H9 (cell line): ENCODE data around the gene LPAR2. TPM values are rescaled to one million over a fixed set of nuclear protein-coding genes. Genes with fewer than 3 reads are reported as not detected.

Experiments
- DNase-seq: peaks from one replicate; pipeline ENCODE4 v3.0.0-alpha.2; 2017
- H2AFZ ChIP-seq: one replicate; pipeline ENCODE4 v1.6.1; 2013; ENCODE audit warnings: mild to moderate bottlenecking, low read length, control low read depth, moderate library complexity
- H2AK5ac ChIP-seq: 2 replicates; pipeline ENCODE4 v1.6.1; 2013; ENCODE audit warnings: low read length, control low read depth, mixed read lengths; ENCODE audit not compliant: insufficient read length
- H2BK120ac ChIP-seq: one replicate; pipeline ENCODE4 v1.6.1; 2013; ENCODE audit warnings: low read depth, mild to moderate bottlenecking, low read length, control low read depth, inconsistent platforms; ENCODE audit not compliant: poor library complexity, severe bottlenecking
- H2BK12ac ChIP-seq: 2 replicates; pipeline ENCODE4 v1.6.1; 2013; ENCODE audit warnings: low read length, control low read depth, mixed read lengths, low read depth; ENCODE audit not compliant: insufficient read length
- H2BK15ac ChIP-seq: 2 replicates; pipeline ENCODE4 v1.6.1; 2013; ENCODE audit warnings: low read depth, low read length, control low read depth
- H2BK20ac ChIP-seq: one replicate; pipeline ENCODE4 v1.6.1; 2013; ENCODE audit warnings: low read depth, mild to moderate bottlenecking, low read length, control low read depth, inconsistent platforms; ENCODE audit not compliant: poor library complexity, severe bottlenecking
- H2BK5ac ChIP-seq: 2 replicates; pipeline ENCODE4 v1.6.1; 2013; ENCODE audit warnings: low read length, control low read depth, mixed read lengths; ENCODE audit not compliant: insufficient read length
- H3K14ac ChIP-seq: 2 replicates; pipeline ENCODE4 v1.6.1; 2013; ENCODE audit warnings: low read length, control low read depth; ENCODE audit not compliant: insufficient read depth
- H3K18ac ChIP-seq: 2 replicates; pipeline ENCODE4 v1.6.1; 2013; ENCODE audit warnings: low read depth, mild to moderate bottlenecking, mixed read lengths, low read length, control low read depth; ENCODE audit not compliant: insufficient read length
- H3K23ac ChIP-seq: 2 replicates; pipeline ENCODE4 v1.6.1; 2013; ENCODE audit warnings: low read length, control low read depth, mixed read lengths, low read depth; ENCODE audit not compliant: insufficient read length
- H3K23me2 ChIP-seq: 2 replicates; pipeline ENCODE4 v1.6.1; 2013; ENCODE audit warnings: low read depth, mild to moderate bottlenecking, mixed read lengths, low read length, control low read depth; ENCODE audit not compliant: insufficient read length, poor library complexity, severe bottlenecking
- H3K27ac ChIP-seq: 2 replicates; pipeline ENCODE4 v1.5.1; 2013; ENCODE audit warnings: low read length, control low read depth, mixed read lengths, low read depth; ENCODE audit not compliant: insufficient read length
- H3K27me3 ChIP-seq: 2 replicates; pipeline ENCODE4 v1.6.1; 2013; ENCODE audit warnings: low read length, control low read depth, inconsistent platforms; ENCODE audit not compliant: insufficient read depth
- H3K4ac ChIP-seq: 2 replicates; pipeline ENCODE4 v1.6.1; 2013; ENCODE audit warnings: low read depth, mild to moderate bottlenecking, control low read depth, inconsistent platforms, low read length, moderate library complexity
- H3K4me1 ChIP-seq: 2 replicates; pipeline ENCODE4 v1.6.1; 2013; ENCODE audit warnings: low read length, control low read depth, inconsistent platforms; ENCODE audit not compliant: insufficient read depth
- H3K4me2 ChIP-seq: 2 replicates; pipeline ENCODE4 v1.6.1; 2013; ENCODE audit warnings: low read length, control low read depth, mixed read lengths; ENCODE audit not compliant: insufficient read length, insufficient read depth
- H3K56ac ChIP-seq: 2 replicates; pipeline ENCODE4 v1.6.1; 2013; ENCODE audit warnings: low read depth, mild to moderate bottlenecking, mixed read lengths, low read length, control low read depth; ENCODE audit not compliant: insufficient read length
- H3K79me1 ChIP-seq: 2 replicates; pipeline ENCODE4 v1.6.1; 2013; ENCODE audit warnings: low read depth, mild to moderate bottlenecking, moderate library complexity, low read length, control low read depth, inconsistent platforms; ENCODE audit not compliant: insufficient read depth, poor library complexity, severe bottlenecking
- H3K79me2 ChIP-seq: 2 replicates; pipeline ENCODE4 v1.6.1; 2013; ENCODE audit warnings: low read length, control low read depth, inconsistent platforms; ENCODE audit not compliant: insufficient read depth
- H3K9ac ChIP-seq: 2 replicates; pipeline ENCODE4 v1.6.1; 2013; ENCODE audit warnings: low read length, control low read depth, mixed read lengths; ENCODE audit not compliant: insufficient read length; ENCODE audit errors: extremely low read depth
- H3K9me3 ChIP-seq: one replicate; pipeline ENCODE4 v1.6.1; 2013; ENCODE audit warnings: low read depth, low read length, inconsistent platforms; ENCODE audit not compliant: control insufficient read depth
- H3T11ph ChIP-seq: one replicate; pipeline ENCODE4 v1.6.1; 2013; ENCODE audit warnings: mild to moderate bottlenecking, low read length, control low read depth, inconsistent platforms
- H4K20me1 ChIP-seq: one replicate; pipeline ENCODE4 v1.6.1; 2013; ENCODE audit not compliant: control insufficient read depth, insufficient read length, insufficient read depth
- H4K5ac ChIP-seq: 2 replicates; pipeline ENCODE4 v1.6.1; 2013; ENCODE audit warnings: low read depth, mild to moderate bottlenecking, mixed read lengths, low read length, control low read depth; ENCODE audit not compliant: insufficient read length
- H4K8ac ChIP-seq: replicated peaks from 2 replicates; pipeline ENCODE4 v1.6.1; 2013; ENCODE audit warnings: low read length, control low read depth, mixed read lengths, low read depth; ENCODE audit not compliant: insufficient read length
- H4K91ac ChIP-seq: 2 replicates; pipeline ENCODE4 v1.6.1; 2013; ENCODE audit warnings: low read depth, mild to moderate bottlenecking, moderate library complexity, mixed read lengths, low read length, control low read depth; ENCODE audit not compliant: insufficient read length
- H3K27ac Mint-ChIP-seq, 3 experiments: 2 replicates in 2 of 3; 3 replicates in 1 of 3; pipeline ENCODE4 v1.8.0; 2020 to 2021; ENCODE audit warnings: mixed read lengths in 3 of 3, mild to moderate bottlenecking in 1 of 3, moderate library complexity in 1 of 3
- H3K27me3 Mint-ChIP-seq: 2 replicates; pipeline ENCODE4 v1.8.0; 2021; ENCODE audit warnings: low read depth, mild to moderate bottlenecking, moderate library complexity, mixed read lengths
- H3K36me3 Mint-ChIP-seq, 3 experiments: 2 replicates in 2 of 3; 3 replicates in 1 of 3; pipeline ENCODE4 v1.8.0; 2020 to 2021; ENCODE audit warnings: low read depth in 3 of 3, mixed read lengths in 3 of 3; ENCODE audit not compliant: insufficient read depth in 1 of 3
- H3K4me1 Mint-ChIP-seq, 2 experiments: 2 replicates each; pipeline ENCODE4 v1.8.0; 2020; ENCODE audit warnings: mixed read lengths in 2 of 2
- H3K4me3 Mint-ChIP-seq, 2 experiments: 2 replicates in 1 of 2; 3 replicates in 1 of 2; pipeline ENCODE4 v1.8.0; 2020 to 2021; ENCODE audit warnings: mild to moderate bottlenecking in 2 of 2, mixed read lengths in 2 of 2, moderate library complexity in 1 of 2
- H3K9me3 Mint-ChIP-seq, 2 experiments: 2 replicates in 1 of 2; 3 replicates in 1 of 2; pipeline ENCODE4 v1.8.0; 2020; ENCODE audit warnings: mild to moderate bottlenecking in 2 of 2, mixed read lengths in 2 of 2, moderate library complexity in 1 of 2
- CTCF ChIP-seq: fragments of 200-600 bp; sonication (generic); conservative IDR thresholded peaks from 3 replicates; pipeline ENCODE4 v1.8.0; 2021; ENCODE audit warnings: antibody characterized with exemption, mild to moderate bottlenecking
- WGBS: extraction: QIAGEN DNeasy Blood & Tissue Kit; methylation state at CpG from one replicate; pipeline ENCODE4 v1.1.7; 2013; ENCODE audit warnings: missing lambda C conversion rate, low lambda C conversion rate, mixed read lengths; ENCODE audit not compliant: insufficient read length; ENCODE audit errors: extremely low coverage; 5-methylcytosine and 5-hydroxymethylcytosine counted together
- total RNA-seq: library from RNA; stranded (reverse); gene quantifications from 2 replicates; pipeline ENCODE4 v1.2.1, GENCODE V29; 2021

Gene LPAR2
- total RNA-seq, 1 experiment from 2014 or later: 51.8 TPM

- H2BK120ac ChIP-seq: no peak overlapping the region
- WGBS: no CpG with 5 or more reads among the region's 29 CpGs
- H3K56ac ChIP-seq: no peak overlapping the region
- no peaks in the 10 kb centered on the region for H4K20me1 ChIP-seq
- Mint-ChIP-seq H3K9me3 (no peaks in the 10 kb centered on the region), H3K27me3 (no peaks in the 10 kb centered on the region; the same call in 1 of the 2 replicates), H3K4me1 (peaks cover 6 to 8% of the 10 kb centered on the region in 2 experiments), H3K36me3 (peaks cover 22 to 77% (median 68%) of the 10 kb centered on the region in 3 experiments; a peak in 6 of 7 replicates), H3K4me3 (no peak overlapping the region), H3K27ac (peak overlapping the region in 1 of 3 experiments; percentile 50; a peak in 1 of 7 replicates)
- H3K4ac ChIP-seq: no peak overlapping the region
- H4K8ac ChIP-seq: no peak overlapping the region
- TF ChIP-seq CTCF: no peak
- no peak overlapping the region for H3K9ac ChIP-seq
- H3K79me1 ChIP-seq: no peaks in the 10 kb centered on the region
- H4K5ac ChIP-seq: no peak overlapping the region
- no peak overlapping the region for H2BK20ac ChIP-seq
- no peak overlapping the region for H3K18ac ChIP-seq
- no peak overlapping the region for H3K27ac ChIP-seq
- H3K14ac ChIP-seq: no peak overlapping the region
- H3K9me3 ChIP-seq: no peaks in the 10 kb centered on the region
- H3K23ac ChIP-seq: no peak overlapping the region
- no peaks in the 10 kb centered on the region for H3K79me2 ChIP-seq
- DNase-seq: no peak
- no peaks in the 10 kb centered on the region for H3K4me1 ChIP-seq
- no peak overlapping the region for H2BK15ac ChIP-seq
- H2AFZ ChIP-seq: no peak overlapping the region
- H3K23me2 ChIP-seq: peaks cover 8% of the 10 kb centered on the region
- no peaks in the 10 kb centered on the region for H3K27me3 ChIP-seq
- H2BK5ac ChIP-seq: no peak overlapping the region
- no peak overlapping the region for H3T11ph ChIP-seq
- H2AK5ac ChIP-seq: no peak overlapping the region
- no peak overlapping the region for H3K4me2 ChIP-seq
- no peak overlapping the region for H2BK12ac ChIP-seq
- no peak overlapping the region for H4K91ac ChIP-seq
These were observed 19.2 kb upstream of the LPAR2 start for GRCh38 chr19:19647037-19647835.
